Pulmonary artery endothelial cell (primary cell): Measurements from ENCODE around the gene PCA3. TPM values are rescaled to one million over a fixed set of nuclear protein-coding genes. Genes with fewer than 3 reads are reported as not detected.

Source experiments
- DNase-seq: peaks from one replicate; pipeline ENCODE4 v3.0.0-alpha.2; 2011; ENCODE audit warnings: low read depth, low spot score
- total RNA-seq: library from RNA; depleted of rRNA; stranded (reverse); fragments of >200 nt; gene quantifications from 2 replicates; pipeline ENCODE4 v1.2.3, GENCODE V29; 2014

PCA3 gene
- total RNA-seq, 1 donor from 2014 or later = 0.79 TPM

- DNase-seq = no peak
Observed at GRCh38 chr9:76820431-76820830, 56.2 kb downstream of the PCA3 start.

GRCh38 chr9:76827296-76828080 is 63.2 kb downstream of the PCA3 start:
- DNase-seq = no peak

- no peak for DNase-seq
Observed at GRCh38 chr9:76828447-76828846, 64.2 kb downstream of the PCA3 start.

DNA sequence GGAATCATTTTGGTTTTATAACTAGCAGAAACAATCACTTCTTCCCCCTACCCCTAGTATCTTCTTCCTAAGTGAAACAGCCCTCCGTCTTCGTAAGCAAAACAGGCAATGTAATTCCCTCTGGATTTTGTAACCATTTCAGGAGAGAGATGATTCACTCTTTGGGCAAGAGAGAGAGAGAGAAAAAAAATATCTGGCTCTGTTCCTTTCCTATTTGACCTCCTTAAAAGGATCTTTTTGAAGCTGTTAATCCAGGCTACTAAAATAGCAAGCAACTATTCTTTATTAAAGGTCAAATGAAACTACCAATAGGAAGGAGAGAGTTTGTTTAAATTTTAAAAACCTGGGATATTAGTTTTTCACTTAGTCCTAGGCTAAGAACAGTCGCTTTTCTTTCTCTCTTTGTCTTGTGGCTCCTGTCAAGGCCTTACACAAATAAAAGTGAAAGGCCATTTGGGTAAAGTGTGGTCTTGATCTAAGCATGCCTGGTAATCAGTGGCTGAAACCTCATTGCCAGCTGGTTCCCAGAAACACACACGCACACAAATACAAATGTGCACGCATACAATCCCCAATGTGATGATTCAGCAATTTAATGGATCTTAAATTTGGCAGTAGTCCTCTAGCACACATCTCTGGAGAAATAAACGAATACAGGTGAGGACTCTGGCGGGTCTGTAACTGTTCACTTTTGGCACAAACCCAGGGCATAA is 71.5 kb downstream of the PCA3 start:
- no peak for DNase-seq

Other genes with a start within 250 kb of the PCA3 start
- 8.4 and 21.2 TPM in 2 replicates for gene PRUNE2, start 141.7 kb downstream of the PCA3 start, total RNA-seq